Measurements from ENCODE around the gene TTC17.
"Not testable (repeated sequence)": the region's sequence is repeated elsewhere in the genome, so short reads cannot be mapped to it uniquely, and the experiment has no call there.

TTC17 gene

GRCh38 chr11:43404836-43405479 lies 46.2 kb downstream of the TTC17 start:
- Histone ChIP-seq H2AFZ (ENCODE audit: low read length, unreplicated experiment) (no peak overlapping the region), H3K79me2 (ENCODE audit: control insufficient read depth, insufficient read depth, low read length, unreplicated experiment) (no peaks in the 10 kb centered on the region), H3K36me3 (ENCODE audit: insufficient read depth, low read length) (peaks cover 53% of the 10 kb centered on the region)

DNA sequence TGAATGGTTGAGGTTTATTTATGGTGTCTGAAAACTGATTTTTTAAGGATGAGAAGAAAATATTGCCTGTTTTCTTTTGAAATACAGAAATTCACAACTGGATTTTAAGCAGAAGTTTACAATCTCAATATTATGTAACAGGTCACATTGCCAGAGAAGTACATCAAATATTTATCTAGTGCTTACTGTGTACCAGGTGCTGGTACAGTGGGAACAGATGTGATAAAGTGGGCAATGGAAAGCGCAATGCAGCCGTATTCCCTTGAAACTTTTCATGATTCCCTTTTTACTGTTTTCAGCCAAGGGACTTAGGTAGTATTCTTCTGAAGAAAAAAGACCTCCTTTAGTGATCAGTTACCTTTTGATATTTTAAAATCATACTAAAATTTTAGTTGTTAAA lies 49.6 kb downstream of the TTC17 start:
- H3K27ac ChIP-seq (ENCODE audit: low read depth, low read length), result no peak overlapping the region
- H3K4me3 ChIP-seq (ENCODE audit: low read depth, low read length), result no peak overlapping the region
- H3K4me1 ChIP-seq (ENCODE audit: control insufficient read depth, insufficient read depth, low read length, unreplicated experiment), result no peaks in the 10 kb centered on the region
- H3K36me3 ChIP-seq (ENCODE audit: insufficient read depth, low read length), result peaks cover 33% of the 10 kb centered on the region
- no peaks in the 10 kb centered on the region for H3K79me2 ChIP-seq (ENCODE audit: control insufficient read depth, insufficient read depth, low read length, unreplicated experiment)
- H2AFZ ChIP-seq (ENCODE audit: low read length, unreplicated experiment), result no peak overlapping the region
- no peaks in the 10 kb centered on the region for H3K27me3 ChIP-seq (ENCODE audit: insufficient read depth, low read length)

More at GRCh38 chr11:43404836-43405479, 46.2 kb downstream of the TTC17 start:
- Histone ChIP-seq H3K27me3 (ENCODE audit: insufficient read depth, low read length) (no peaks in the 10 kb centered on the region), H3K27ac (ENCODE audit: low read depth, low read length) (no peak overlapping the region), H3K4me3 (ENCODE audit: low read depth, low read length) (no peak overlapping the region), H3K4me1 (ENCODE audit: control insufficient read depth, insufficient read depth, low read length, unreplicated experiment) (no peaks in the 10 kb centered on the region)

GRCh38 chr11:43410394-43410793 lies 51.7 kb downstream of the TTC17 start:
- H3K4me3 ChIP-seq (ENCODE audit: low read depth, low read length), result no peak overlapping the region
- peaks cover 26% of the 10 kb centered on the region for H3K36me3 ChIP-seq (ENCODE audit: insufficient read depth, low read length)
- H3K27ac ChIP-seq (ENCODE audit: low read depth, low read length), result no peak overlapping the region
- no peak overlapping the region for H2AFZ ChIP-seq (ENCODE audit: low read length, unreplicated experiment)
- no peaks in the 10 kb centered on the region for H3K79me2 ChIP-seq (ENCODE audit: control insufficient read depth, insufficient read depth, low read length, unreplicated experiment)
- H3K4me1 ChIP-seq (ENCODE audit: control insufficient read depth, insufficient read depth, low read length, unreplicated experiment), result no peaks in the 10 kb centered on the region
- H3K27me3 ChIP-seq (ENCODE audit: insufficient read depth, low read length), result no peaks in the 10 kb centered on the region

DNA sequence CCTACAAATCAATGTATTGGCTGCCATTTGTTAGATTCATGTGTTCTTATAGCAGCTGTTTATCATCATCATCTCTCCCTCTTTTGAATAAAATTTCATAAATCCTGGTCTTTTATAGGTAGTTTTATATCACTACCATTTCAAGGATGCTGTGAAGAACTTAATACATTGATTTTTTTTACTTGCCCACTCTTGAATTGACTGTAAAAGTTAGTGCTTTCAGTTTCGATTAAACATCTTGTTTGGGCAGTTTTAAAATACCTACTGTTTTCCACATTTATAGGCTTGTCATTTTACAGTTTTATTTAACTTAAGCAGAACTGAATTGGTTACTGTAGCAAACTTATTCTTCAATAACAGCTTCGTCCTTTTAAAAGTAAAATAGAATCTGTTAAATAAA lies 59.5 kb downstream of the TTC17 start:
- H3K27ac ChIP-seq (ENCODE audit: low read depth, low read length), result no peak overlapping the region
- H3K79me2 ChIP-seq (ENCODE audit: control insufficient read depth, insufficient read depth, low read length, unreplicated experiment), result no peaks in the 10 kb centered on the region
- no peak overlapping the region for H2AFZ ChIP-seq (ENCODE audit: low read length, unreplicated experiment)
- H3K36me3 ChIP-seq (ENCODE audit: insufficient read depth, low read length), result peaks cover 6% of the 10 kb centered on the region; the same call in 1 of the 2 replicates
- H3K27me3 ChIP-seq (ENCODE audit: insufficient read depth, low read length), result no peaks in the 10 kb centered on the region
- H3K4me3 ChIP-seq (ENCODE audit: low read depth, low read length), result no peak overlapping the region
- H3K4me1 ChIP-seq (ENCODE audit: control insufficient read depth, insufficient read depth, low read length, unreplicated experiment), result no peaks in the 10 kb centered on the region

DNA sequence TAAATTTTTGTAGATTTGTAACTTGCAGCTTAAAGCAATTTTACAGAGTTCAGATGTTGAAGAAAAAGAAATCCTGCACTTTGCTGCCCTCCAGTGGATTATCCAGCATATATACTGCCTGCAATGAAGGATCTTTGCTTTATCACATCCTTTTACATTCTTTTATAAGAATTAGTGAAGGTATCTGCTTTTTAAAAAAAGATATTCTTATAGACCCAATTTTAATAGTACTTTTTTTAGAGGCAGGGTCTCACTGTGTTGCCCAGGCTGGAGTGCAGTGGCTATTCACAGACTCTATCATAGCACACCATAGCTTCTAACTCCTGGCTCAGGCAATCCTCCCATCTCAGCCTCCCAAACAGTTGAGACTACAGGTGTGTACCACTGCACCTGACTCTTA lies 60.7 kb downstream of the TTC17 start:
- H3K27ac ChIP-seq (ENCODE audit: low read depth, low read length), result no peak overlapping the region

DNA sequence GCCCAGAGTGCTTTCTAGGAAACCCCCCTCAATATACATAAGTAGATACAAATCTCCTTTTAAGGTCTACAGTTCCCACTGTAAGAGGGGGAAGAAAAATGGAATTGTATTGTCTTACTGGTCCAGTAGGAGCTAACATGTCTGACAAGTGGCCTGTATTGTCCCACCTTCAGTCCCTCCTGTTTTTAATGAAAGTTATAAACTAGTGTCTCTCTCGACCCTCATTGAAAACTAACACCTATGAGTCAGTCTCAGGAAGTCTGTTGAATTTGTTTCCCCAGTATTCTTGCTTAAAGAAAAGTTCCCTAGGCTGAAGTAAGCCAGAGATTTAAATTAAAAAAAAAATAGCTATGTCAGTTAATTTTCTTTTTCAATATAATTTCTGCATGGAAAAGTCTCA lies 69.3 kb downstream of the TTC17 start:
- Histone ChIP-seq H3K27ac (ENCODE audit: low read depth, low read length) (no peak overlapping the region), H3K27me3 (ENCODE audit: insufficient read depth, low read length) (no peaks in the 10 kb centered on the region), H3K79me2 (ENCODE audit: control insufficient read depth, insufficient read depth, low read length, unreplicated experiment) (no peaks in the 10 kb centered on the region), H3K36me3 (ENCODE audit: insufficient read depth, low read length) (0 out of 2 replicates have a peak, but pooled peaks cover 12% of the 10 kb centered on the region), H3K4me1 (ENCODE audit: control insufficient read depth, insufficient read depth, low read length, unreplicated experiment) (no peaks in the 10 kb centered on the region), H2AFZ (ENCODE audit: low read length, unreplicated experiment) (no peak overlapping the region), H3K4me3 (ENCODE audit: low read depth, low read length) (no peak overlapping the region)

More for the DNA sequence above, 60.7 kb downstream of the TTC17 start:
- Histone ChIP-seq H3K27me3 (ENCODE audit: insufficient read depth, low read length) (no peaks in the 10 kb centered on the region), H3K4me3 (ENCODE audit: low read depth, low read length) (no peak overlapping the region), H3K36me3 (ENCODE audit: insufficient read depth, low read length) (peaks cover 4% of the 10 kb centered on the region; the same call in 1 of the 2 replicates), H2AFZ (ENCODE audit: low read length, unreplicated experiment) (no peak overlapping the region), H3K79me2 (ENCODE audit: control insufficient read depth, insufficient read depth, low read length, unreplicated experiment) (no peaks in the 10 kb centered on the region), H3K4me1 (ENCODE audit: control insufficient read depth, insufficient read depth, low read length, unreplicated experiment) (no peaks in the 10 kb centered on the region)

DNA sequence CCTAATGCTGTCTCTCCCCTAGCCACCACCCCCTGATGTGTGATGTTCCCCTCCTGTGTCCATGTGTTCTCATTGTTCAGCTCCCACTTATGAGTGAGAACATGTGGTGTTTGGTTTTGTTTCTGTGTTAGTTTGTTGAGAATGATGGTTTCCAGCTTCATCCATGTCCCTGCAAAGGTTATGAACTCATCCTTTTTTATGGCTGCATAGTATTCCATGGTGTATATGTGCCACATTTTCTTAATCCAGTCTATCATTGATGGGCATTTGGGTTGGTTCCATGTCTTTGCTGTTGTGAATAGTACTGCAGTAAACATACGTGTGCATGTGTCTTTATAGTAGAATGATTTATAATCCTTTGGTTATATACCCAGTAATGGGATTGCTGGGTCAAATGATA lies 72.2 kb downstream of the TTC17 start:
- H2AFZ ChIP-seq (ENCODE audit: low read length, unreplicated experiment); H3K4me3 ChIP-seq (ENCODE audit: low read depth, low read length); H3K4me1 ChIP-seq (ENCODE audit: control insufficient read depth, insufficient read depth, low read length, unreplicated experiment); H3K27me3 ChIP-seq (ENCODE audit: insufficient read depth, low read length); H3K27ac ChIP-seq (ENCODE audit: low read depth, low read length); H3K79me2 ChIP-seq (ENCODE audit: control insufficient read depth, insufficient read depth, low read length, unreplicated experiment): not testable (repeated sequence)
- 0 out of 2 replicates have a peak, but pooled peaks cover 12% of the 10 kb centered on the region for H3K36me3 ChIP-seq (ENCODE audit: insufficient read depth, low read length)

- Histone ChIP-seq H3K4me3 (ENCODE audit: low read depth, low read length) (no peak overlapping the region), H3K4me1 (ENCODE audit: control insufficient read depth, insufficient read depth, low read length, unreplicated experiment) (no peaks in the 10 kb centered on the region), H2AFZ (ENCODE audit: low read length, unreplicated experiment) (no peak overlapping the region), H3K27me3 (ENCODE audit: insufficient read depth, low read length) (no peaks in the 10 kb centered on the region), H3K36me3 (ENCODE audit: insufficient read depth, low read length) (peaks cover 25% of the 10 kb centered on the region), H3K27ac (ENCODE audit: low read depth, low read length) (no peak overlapping the region), H3K79me2 (ENCODE audit: control insufficient read depth, insufficient read depth, low read length, unreplicated experiment) (no peaks in the 10 kb centered on the region)
These were observed 76.2 kb downstream of the TTC17 start for GRCh38 chr11:43434893-43435292.

DNA sequence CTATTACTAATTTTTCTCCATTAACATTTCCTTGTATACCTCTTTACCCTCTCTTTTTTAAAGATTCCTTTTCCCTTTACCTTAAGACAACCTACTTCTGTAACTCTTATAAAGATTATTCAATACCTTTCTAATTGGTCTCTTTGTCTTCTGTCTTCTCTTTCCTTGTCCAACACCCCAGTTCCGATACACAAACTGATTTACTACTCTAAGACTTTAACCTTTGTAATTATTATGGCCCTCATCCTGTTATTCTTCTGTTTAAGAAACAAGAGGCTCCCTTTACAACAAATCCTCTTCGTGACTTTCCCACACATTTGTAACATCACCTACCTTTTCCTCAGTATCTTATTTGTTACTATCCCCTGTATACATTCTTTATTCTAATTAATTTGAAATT lies 81.8 kb downstream of the TTC17 start:
- no peak overlapping the region for H2AFZ ChIP-seq (ENCODE audit: low read length, unreplicated experiment)
- no peaks in the 10 kb centered on the region for H3K4me1 ChIP-seq (ENCODE audit: control insufficient read depth, insufficient read depth, low read length, unreplicated experiment)
- H3K4me3 ChIP-seq (ENCODE audit: low read depth, low read length), result no peak overlapping the region
- no peak overlapping the region for H3K27ac ChIP-seq (ENCODE audit: low read depth, low read length)
- H3K79me2 ChIP-seq (ENCODE audit: control insufficient read depth, insufficient read depth, low read length, unreplicated experiment), result no peaks in the 10 kb centered on the region
- no peaks in the 10 kb centered on the region for H3K27me3 ChIP-seq (ENCODE audit: insufficient read depth, low read length)
- peaks cover 36% of the 10 kb centered on the region for H3K36me3 ChIP-seq (ENCODE audit: insufficient read depth, low read length)

GRCh38 chr11:43443811-43444210 lies 85.1 kb downstream of the TTC17 start:
- H3K4me3 ChIP-seq (ENCODE audit: low read depth, low read length), result no peak overlapping the region
- H3K4me1 ChIP-seq (ENCODE audit: control insufficient read depth, insufficient read depth, low read length, unreplicated experiment), result no peaks in the 10 kb centered on the region
- no peak overlapping the region for H3K27ac ChIP-seq (ENCODE audit: low read depth, low read length)
- no peak overlapping the region for H2AFZ ChIP-seq (ENCODE audit: low read length, unreplicated experiment)
- no peaks in the 10 kb centered on the region for H3K27me3 ChIP-seq (ENCODE audit: insufficient read depth, low read length)
- no peaks in the 10 kb centered on the region for H3K79me2 ChIP-seq (ENCODE audit: control insufficient read depth, insufficient read depth, low read length, unreplicated experiment)
- peaks cover 47% of the 10 kb centered on the region for H3K36me3 ChIP-seq (ENCODE audit: insufficient read depth, low read length)

DNA sequence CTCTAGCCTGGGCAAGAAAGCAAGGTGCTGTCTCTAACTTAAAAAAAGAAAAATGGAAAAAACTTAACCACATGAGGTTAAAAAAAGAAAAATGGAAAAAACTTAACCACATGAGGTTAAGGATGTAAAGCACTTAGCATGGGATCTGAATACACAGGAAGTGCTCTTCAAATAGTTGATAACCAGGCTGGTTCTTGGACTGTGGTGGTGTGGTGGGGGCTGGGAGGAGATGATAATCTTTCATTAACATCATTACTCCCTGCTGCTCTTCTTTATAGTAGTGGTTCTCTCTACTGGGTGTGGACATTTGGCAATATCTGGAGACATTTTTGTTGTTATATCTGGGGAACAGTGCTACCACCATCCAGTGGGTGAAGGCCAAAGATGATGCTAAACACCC lies 88.4 kb downstream of the TTC17 start:
- no peaks in the 10 kb centered on the region for H3K79me2 ChIP-seq (ENCODE audit: control insufficient read depth, insufficient read depth, low read length, unreplicated experiment)
- no peak overlapping the region for H2AFZ ChIP-seq (ENCODE audit: low read length, unreplicated experiment)
- H3K27me3 ChIP-seq (ENCODE audit: insufficient read depth, low read length), result no peaks in the 10 kb centered on the region
- no peak overlapping the region for H3K27ac ChIP-seq (ENCODE audit: low read depth, low read length)
- H3K4me3 ChIP-seq (ENCODE audit: low read depth, low read length), result no peak overlapping the region
- H3K4me1 ChIP-seq (ENCODE audit: control insufficient read depth, insufficient read depth, low read length, unreplicated experiment), result no peaks in the 10 kb centered on the region
- H3K36me3 ChIP-seq (ENCODE audit: insufficient read depth, low read length), result peaks cover 69% of the 10 kb centered on the region
